HAP-1 (cell line): ENCODE data around the gene SLC24A3.

ENCODE experiments used
- DNase-seq, 2 experiments: peaks; one replicate each; pipeline ENCODE4 v3.0.0-alpha.2; 2016 to 2020; ENCODE audit warnings: low spot score in 2 of 2
- H3K27me3 ChIP-seq: fragments of 250-450 bp; sonication (Bioruptor Pico); 2 replicates; pipeline ENCODE4 v1.5.1; 2020; ENCODE audit warnings: low read depth, mild to moderate bottlenecking, moderate library complexity
- H3K36me3 ChIP-seq: fragments of 250-450 bp; sonication (Bioruptor Pico); replicated peaks from 2 replicates; pipeline ENCODE4 v1.5.1; 2020; ENCODE audit warnings: mild to moderate bottlenecking
- H3K4me1 ChIP-seq: fragments of 250-450 bp; sonication (Bioruptor Pico); 2 replicates; pipeline ENCODE4 v1.5.1; 2020; ENCODE audit warnings: mild to moderate bottlenecking
- H3K4me3 ChIP-seq: fragments of 250-450 bp; sonication (Bioruptor Pico); 2 replicates; pipeline ENCODE4 v1.5.1; 2020; ENCODE audit warnings: mild to moderate bottlenecking, moderate library complexity
- H3K9me3 ChIP-seq: fragments of 250-450 bp; sonication (Bioruptor Pico); 2 replicates; pipeline ENCODE4 v1.5.1; 2020; ENCODE audit warnings: mild to moderate bottlenecking, moderate library complexity
- in situ Hi-C: fragments of 300-500 bp; cut with MboI; formaldehyde crosslinking; loops from 3 replicates; pipeline ENCODE4 v1.14.3; 2020; ENCODE audit warnings: low sequenced_read_pairs, inconsistent platforms, mixed read lengths

The SLC24A3 gene

GRCh38 chr20:19492116-19492515 is 279.7 kb downstream of the SLC24A3 start:
- no peak for DNase-seq
- in situ Hi-C loops: no loop called here
- Histone ChIP-seq H3K4me1 (no peaks in the 10 kb centered on the region), H3K4me3 (no peak overlapping the region), H3K27me3 (no peaks in the 10 kb centered on the region), H3K9me3 (no peaks in the 10 kb centered on the region), H3K36me3 (no peaks in the 10 kb centered on the region)

GRCh38 chr20:19492687-19493336 is 280.4 kb downstream of the SLC24A3 start:
- Histone ChIP-seq H3K27me3 (no peaks in the 10 kb centered on the region), H3K36me3 (no peaks in the 10 kb centered on the region), H3K9me3 (no peaks in the 10 kb centered on the region), H3K4me1 (no peaks in the 10 kb centered on the region), H3K4me3 (no peak overlapping the region)
- no peak for DNase-seq
- in situ Hi-C loops: no loop called here

GRCh38 chr20:19493794-19494495 is 281.5 kb downstream of the SLC24A3 start:
- no peaks in the 10 kb centered on the region for H3K27me3 ChIP-seq
- no peaks in the 10 kb centered on the region for H3K9me3 ChIP-seq
- no peak for DNase-seq
- in situ Hi-C loops: no loop called here
- H3K4me3 ChIP-seq: no peak overlapping the region
- no peaks in the 10 kb centered on the region for H3K4me1 ChIP-seq
- no peaks in the 10 kb centered on the region for H3K36me3 ChIP-seq

GRCh38 chr20:19495905-19496703 is 283.7 kb downstream of the SLC24A3 start:
- no peaks in the 10 kb centered on the region for H3K9me3 ChIP-seq
- H3K4me3 ChIP-seq: no peak overlapping the region
- no peaks in the 10 kb centered on the region for H3K4me1 ChIP-seq
- in situ Hi-C loops: no loop called here
- no peaks in the 10 kb centered on the region for H3K36me3 ChIP-seq
- no peaks in the 10 kb centered on the region for H3K27me3 ChIP-seq
- no peak for DNase-seq

- DNase-seq: no peak
- no peaks in the 10 kb centered on the region for H3K4me1 ChIP-seq
These were observed 284.6 kb downstream of the SLC24A3 start for GRCh38 chr20:19497064-19497463.

GRCh38 chr20:19498756-19499155 is 286.3 kb downstream of the SLC24A3 start:
- in situ Hi-C loops: no loop called here
- DNase-seq: no peak

More at GRCh38 chr20:19497064-19497463, 284.6 kb downstream of the SLC24A3 start:
- no peaks in the 10 kb centered on the region for H3K27me3 ChIP-seq
- H3K9me3 ChIP-seq: no peaks in the 10 kb centered on the region
- no peaks in the 10 kb centered on the region for H3K36me3 ChIP-seq
- no peak overlapping the region for H3K4me3 ChIP-seq
- in situ Hi-C loops: no loop called here

GRCh38 chr20:19501476-19502115 is 289.2 kb downstream of the SLC24A3 start:
- DNase-seq: no peak
- H3K9me3 ChIP-seq: no peaks in the 10 kb centered on the region
- no peaks in the 10 kb centered on the region for H3K27me3 ChIP-seq
- in situ Hi-C loops: no loop called here
- no peak overlapping the region for H3K4me3 ChIP-seq
- no peaks in the 10 kb centered on the region for H3K36me3 ChIP-seq
- H3K4me1 ChIP-seq: no peaks in the 10 kb centered on the region

More at GRCh38 chr20:19498756-19499155, 286.3 kb downstream of the SLC24A3 start:
- Histone ChIP-seq H3K27me3 (no peaks in the 10 kb centered on the region), H3K36me3 (no peaks in the 10 kb centered on the region), H3K9me3 (no peaks in the 10 kb centered on the region), H3K4me3 (no peak overlapping the region), H3K4me1 (no peaks in the 10 kb centered on the region)

GRCh38 chr20:19502169-19502568 is 289.7 kb downstream of the SLC24A3 start:
- Histone ChIP-seq H3K27me3 (no peaks in the 10 kb centered on the region), H3K36me3 (no peaks in the 10 kb centered on the region)
- DNase-seq: no peak

GRCh38 chr20:19504251-19504650 is 291.8 kb downstream of the SLC24A3 start:
- Histone ChIP-seq H3K4me1 (no peaks in the 10 kb centered on the region), H3K4me3 (no peak overlapping the region), H3K36me3 (no peaks in the 10 kb centered on the region), H3K9me3 (no peaks in the 10 kb centered on the region), H3K27me3 (no peaks in the 10 kb centered on the region)
- no peak for DNase-seq
- in situ Hi-C loops: no loop called here

More at GRCh38 chr20:19502169-19502568, 289.7 kb downstream of the SLC24A3 start:
- Histone ChIP-seq H3K4me1 (no peaks in the 10 kb centered on the region), H3K9me3 (no peaks in the 10 kb centered on the region), H3K4me3 (no peak overlapping the region)
- in situ Hi-C loops: no loop called here

GRCh38 chr20:19506021-19506420 is 293.6 kb downstream of the SLC24A3 start:
- no peaks in the 10 kb centered on the region for H3K36me3 ChIP-seq
- no peaks in the 10 kb centered on the region for H3K4me1 ChIP-seq
- in situ Hi-C loops: no loop called here
- DNase-seq: no peak
- H3K4me3 ChIP-seq: no peak overlapping the region
- H3K9me3 ChIP-seq: no peaks in the 10 kb centered on the region
- H3K27me3 ChIP-seq: no peaks in the 10 kb centered on the region

GRCh38 chr20:19508449-19508848 is 296.0 kb downstream of the SLC24A3 start:
- DNase-seq: no peak
- no peaks in the 10 kb centered on the region for H3K9me3 ChIP-seq
- in situ Hi-C loops: no loop called here
- H3K27me3 ChIP-seq: no peaks in the 10 kb centered on the region
- no peaks in the 10 kb centered on the region for H3K4me1 ChIP-seq
- H3K4me3 ChIP-seq: no peak overlapping the region
- H3K36me3 ChIP-seq: no peaks in the 10 kb centered on the region

GRCh38 chr20:19510611-19511010 is 298.2 kb downstream of the SLC24A3 start:
- Histone ChIP-seq H3K4me3 (no peak overlapping the region), H3K4me1 (no peaks in the 10 kb centered on the region), H3K27me3 (no peaks in the 10 kb centered on the region), H3K36me3 (no peaks in the 10 kb centered on the region), H3K9me3 (no peaks in the 10 kb centered on the region)
- in situ Hi-C loops: no loop called here
- no peak for DNase-seq

GRCh38 chr20:19511931-19512330 is 299.5 kb downstream of the SLC24A3 start:
- Histone ChIP-seq H3K9me3 (no peaks in the 10 kb centered on the region; the same call in 1 of the 2 replicates), H3K27me3 (no peaks in the 10 kb centered on the region), H3K4me3 (no peak overlapping the region), H3K4me1 (no peaks in the 10 kb centered on the region), H3K36me3 (no peaks in the 10 kb centered on the region)
- no peak for DNase-seq
- in situ Hi-C loops: no loop called here
